DMS 273 (cell line): Measurements from ENCODE around the gene EFNA3.

Experiments used
- DNase-seq: peaks from one replicate; lab custom pipeline; 2025; ENCODE audit not compliant: unreplicated experiment; lab: John Stamatoyannopoulos, UW

EFNA3 gene

DNA sequence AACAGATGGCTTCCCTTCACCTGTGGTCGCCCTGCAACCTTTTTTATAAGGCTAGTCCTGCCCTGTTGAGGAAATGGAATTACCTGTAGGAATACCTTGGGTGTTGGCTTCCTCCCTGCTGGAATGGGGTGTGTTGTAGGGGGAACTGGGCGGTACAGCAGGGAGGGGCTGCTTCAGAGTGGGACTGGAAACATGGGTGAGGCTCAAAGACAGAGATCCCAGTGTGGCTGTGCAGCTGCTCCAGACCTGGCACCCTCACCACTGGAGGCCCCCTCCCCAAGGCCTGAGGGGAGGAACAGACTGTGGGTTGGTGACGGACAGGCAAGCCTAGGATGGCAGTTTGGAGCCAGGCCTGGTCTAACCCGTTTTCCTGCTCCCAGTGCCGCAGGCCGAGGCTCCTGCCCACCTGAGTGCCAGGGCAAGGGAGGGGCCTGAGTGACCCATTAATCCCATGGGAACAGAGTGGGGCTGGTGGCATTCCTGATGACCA lies 4.5 kb downstream of the EFNA3 start:
- no peak for DNase-seq

DNA sequence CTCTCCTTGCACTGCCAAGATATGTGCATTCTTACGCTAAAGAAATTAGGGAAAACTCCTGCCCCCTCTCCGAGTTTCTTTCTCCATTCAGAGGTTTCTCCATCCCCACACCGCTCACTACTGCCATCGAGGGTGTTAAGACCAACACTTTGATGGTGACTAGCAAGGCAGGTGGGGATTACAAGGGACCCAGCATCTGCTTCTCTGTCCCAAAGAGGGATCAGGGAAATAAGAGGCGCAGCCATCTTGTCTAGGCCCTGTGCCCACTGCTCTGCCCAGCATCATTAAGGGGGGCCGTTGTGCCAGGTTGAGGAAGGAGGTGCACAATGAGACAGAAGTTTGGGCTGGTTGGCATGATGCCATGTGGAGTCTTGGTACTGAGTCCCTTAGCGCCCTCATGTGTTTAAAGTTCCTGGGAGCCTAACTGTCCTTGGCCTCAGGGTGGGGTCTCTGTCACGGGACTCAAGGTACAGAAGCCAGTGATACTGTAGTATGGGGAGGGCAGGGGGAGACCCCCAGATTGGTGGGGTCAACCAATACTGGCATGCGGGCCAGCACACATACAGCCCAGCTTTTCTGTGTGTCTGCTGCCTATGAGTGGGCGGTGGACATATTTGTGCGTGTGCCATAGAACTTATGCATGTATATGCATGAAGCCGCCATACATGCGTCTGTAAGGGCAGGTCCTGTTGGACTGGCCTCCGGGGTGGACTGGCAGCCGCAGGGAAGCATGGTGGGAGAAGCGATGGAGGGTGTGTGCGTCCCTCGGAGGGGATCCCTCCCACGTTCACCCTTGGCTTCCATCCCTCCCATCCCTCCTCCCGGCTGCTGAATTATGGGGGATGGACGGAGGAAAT lies 5.5 kb downstream of the EFNA3 start:
- peak; percentile 88 for DNase-seq

DNA sequence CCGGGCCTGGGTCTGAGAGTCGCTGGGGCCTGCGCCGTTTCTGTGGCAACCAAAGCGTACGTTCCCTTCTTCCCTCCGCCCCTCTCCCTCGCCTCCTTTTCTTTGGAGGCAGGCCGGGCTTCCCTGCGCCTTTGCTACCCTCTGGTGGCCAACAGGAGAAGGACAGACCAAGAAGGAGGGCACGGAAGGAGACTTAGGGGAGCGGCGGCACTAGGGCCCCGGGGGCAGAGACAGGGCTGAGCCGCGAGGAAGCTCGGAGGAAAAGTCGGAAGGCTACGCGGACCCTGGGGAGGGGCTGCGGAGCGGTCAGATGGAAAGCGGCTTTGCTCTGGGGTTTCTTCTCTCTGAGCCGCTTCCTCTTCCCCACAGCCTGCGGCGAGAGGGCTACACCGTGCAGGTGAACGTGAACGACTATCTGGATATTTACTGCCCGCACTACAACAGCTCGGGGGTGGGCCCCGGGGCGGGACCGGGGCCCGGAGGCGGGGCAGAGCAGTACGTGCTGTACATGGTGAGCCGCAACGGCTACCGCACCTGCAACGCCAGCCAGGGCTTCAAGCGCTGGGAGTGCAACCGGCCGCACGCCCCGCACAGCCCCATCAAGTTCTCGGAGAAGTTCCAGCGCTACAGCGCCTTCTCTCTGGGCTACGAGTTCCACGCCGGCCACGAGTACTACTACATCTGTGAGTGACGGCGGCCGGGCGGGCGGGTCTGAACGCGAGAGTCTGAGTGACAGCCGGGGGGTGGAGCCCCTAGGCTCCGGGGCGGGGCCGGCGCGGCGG lies 6.3 kb downstream of the EFNA3 start:
- DNase-seq = peak; percentile 98

DNA sequence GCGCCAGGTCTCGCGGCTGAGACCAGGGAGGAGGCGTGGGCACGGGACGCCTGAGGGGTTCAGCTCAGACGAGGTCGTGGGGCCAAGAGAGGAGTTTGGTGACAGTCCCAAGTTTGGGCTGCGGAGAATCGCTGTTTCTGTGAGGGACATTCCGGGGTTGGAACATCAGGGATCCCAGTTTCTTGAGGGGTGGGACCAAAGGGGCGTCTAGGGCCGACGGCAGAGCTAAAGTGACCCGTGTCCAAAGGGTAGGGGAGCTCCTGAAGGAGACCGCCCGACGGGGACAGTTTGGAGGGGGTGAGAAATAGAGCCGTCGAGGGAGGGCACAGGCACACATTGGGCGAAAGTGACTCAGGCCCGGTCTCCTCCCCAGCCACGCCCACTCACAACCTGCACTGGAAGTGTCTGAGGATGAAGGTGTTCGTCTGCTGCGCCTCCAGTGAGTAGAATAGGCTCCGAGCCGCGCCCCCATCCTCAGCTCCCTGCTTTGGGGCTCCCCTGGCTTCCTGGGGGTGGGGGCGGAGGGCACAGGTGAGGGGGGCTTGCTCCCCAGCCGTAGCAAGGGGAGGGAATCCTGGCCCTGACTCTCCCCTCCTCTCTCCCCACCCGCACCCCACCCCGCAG lies 7.0 kb downstream of the EFNA3 start:
- peak; percentile 66 for DNase-seq

DNA sequence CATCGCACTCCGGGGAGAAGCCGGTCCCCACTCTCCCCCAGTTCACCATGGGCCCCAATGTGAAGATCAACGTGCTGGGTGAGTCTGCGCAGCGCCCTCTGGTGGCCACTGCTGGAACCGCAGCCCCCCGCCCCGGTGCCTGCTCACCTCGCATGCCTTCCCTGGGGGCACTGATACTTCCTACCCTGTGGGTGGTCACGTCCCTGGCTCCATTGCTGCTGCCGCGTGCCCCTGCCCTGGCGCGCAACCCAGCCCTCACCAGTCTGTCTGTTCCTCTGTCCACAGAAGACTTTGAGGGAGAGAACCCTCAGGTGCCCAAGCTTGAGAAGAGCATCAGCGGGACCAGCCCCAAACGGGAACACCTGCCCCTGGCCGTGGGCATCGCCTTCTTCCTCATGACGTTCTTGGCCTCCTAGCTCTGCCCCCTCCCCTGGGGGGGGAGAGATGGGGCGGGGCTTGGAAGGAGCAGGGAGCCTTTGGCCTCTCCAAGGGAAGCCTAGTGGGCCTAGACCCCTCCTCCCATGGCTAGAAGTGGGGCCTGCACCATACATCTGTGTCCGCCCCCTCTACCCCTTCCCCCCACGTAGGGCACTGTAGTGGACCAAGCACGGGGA lies 7.6 kb downstream of the EFNA3 start:
- DNase-seq = peak; percentile 84

DNA sequence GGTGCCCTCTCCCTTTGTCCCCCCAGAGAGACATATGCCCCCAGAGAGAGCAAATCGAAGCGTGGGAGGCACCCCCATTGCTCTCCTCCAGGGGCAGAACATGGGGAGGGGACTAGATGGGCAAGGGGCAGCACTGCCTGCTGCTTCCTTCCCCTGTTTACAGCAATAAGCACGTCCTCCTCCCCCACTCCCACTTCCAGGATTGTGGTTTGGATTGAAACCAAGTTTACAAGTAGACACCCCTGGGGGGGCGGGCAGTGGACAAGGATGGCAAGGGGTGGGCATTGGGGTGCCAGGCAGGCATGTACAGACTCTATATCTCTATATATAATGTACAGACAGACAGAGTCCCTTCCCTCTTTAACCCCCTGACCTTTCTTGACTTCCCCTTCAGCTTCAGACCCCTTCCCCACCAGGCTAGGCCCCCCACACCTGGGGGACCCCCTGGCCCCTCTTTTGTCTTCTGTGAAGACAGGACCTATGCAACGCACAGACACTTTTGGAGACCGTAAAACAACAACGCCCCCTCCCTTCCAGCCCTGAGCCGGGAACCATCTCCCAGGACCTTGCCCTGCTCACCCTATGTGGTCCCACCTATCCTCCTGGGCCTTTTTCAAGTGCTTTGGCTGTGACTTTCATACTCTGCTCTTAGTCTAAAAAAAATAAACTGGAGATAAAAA lies 8.4 kb downstream of the EFNA3 start:
- no peak for DNase-seq

DNA sequence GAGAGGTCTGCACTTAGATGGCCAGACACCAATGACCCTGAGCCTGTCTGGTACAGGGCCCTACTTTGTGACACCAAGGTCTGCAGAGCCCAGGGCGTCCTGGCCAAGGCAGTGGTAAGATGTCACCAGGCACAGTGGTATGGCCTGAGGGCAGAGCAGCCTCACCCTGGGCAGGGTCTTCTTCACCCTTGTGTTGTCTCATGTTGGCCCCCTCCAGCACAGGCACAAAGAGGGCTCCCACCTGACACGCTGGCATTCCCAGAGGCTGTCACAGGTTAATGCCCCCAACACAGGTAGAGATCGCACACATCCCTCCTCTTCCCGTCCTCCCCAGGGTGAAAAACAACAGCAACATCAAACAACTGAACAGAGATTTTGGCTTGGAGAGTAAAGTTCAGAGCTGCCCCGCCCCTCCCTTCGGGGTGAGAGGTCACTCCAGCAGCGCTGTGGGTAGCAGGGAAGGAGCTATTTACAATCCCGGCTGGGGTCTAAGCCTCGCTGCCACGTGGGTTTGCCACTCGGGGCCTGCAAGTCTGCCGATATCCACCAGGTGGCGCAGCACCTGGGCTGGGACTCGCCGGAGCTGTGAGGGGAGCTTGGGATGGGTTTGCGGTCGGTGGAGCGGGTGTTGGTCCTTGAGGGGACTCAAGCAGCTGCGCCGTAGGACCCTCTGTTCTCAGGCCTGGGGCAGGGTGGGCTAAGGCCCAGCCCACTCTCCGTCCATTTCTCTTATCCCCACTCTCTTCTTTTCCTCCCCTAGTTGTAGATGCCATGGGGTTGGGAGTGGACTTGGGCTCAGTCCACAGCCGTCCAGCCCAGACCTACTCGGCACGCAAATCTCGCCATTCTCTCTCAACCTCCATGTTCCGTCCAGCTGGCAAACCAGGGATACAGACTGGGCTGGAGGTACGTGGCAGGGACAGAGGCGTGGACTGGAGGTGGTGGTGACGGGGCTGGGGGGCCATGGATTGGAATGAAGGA lies 12.7 kb downstream of the EFNA3 start:
- peak; percentile 95 for DNase-seq

DNA sequence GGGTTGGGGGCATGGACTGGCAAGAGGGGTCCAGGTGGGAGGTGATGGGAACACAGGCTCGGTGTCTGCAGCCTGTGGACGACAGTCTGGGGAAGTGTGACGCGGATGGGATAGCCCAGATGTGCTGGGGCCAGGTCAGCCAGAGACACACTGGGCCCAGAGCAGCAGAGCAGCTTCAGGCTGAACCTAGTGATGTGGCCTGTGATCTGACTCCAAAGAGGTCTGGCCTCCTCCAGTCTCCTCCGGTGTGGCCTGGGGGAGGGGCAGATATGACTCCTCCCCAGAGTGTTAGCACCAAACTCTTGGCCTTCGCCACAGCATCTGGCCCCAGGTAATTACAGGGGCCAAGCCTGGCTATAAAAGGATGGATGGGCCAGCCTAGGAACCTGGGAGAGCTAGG lies 13.5 kb downstream of the EFNA3 start:
- DNase-seq = no peak

DNA sequence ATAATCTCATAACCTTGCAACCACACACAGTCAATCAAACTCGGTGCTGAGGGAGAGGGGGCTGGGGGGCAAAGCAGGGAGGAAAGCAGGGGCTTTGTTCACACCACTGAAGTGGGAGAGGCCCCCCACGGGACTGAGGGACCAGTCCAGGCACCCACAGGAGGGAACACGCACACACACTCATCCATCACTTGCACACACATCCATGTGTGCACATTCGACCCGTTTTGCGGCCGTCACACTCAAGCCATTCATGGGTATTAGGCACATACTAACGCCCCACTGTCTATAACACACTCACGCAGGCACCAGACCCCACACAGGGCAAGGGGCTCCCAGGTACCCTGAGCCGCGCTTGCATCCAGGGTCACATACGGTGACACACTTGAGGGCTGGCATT lies 14.0 kb downstream of the EFNA3 start:
- DNase-seq = no peak

DNA sequence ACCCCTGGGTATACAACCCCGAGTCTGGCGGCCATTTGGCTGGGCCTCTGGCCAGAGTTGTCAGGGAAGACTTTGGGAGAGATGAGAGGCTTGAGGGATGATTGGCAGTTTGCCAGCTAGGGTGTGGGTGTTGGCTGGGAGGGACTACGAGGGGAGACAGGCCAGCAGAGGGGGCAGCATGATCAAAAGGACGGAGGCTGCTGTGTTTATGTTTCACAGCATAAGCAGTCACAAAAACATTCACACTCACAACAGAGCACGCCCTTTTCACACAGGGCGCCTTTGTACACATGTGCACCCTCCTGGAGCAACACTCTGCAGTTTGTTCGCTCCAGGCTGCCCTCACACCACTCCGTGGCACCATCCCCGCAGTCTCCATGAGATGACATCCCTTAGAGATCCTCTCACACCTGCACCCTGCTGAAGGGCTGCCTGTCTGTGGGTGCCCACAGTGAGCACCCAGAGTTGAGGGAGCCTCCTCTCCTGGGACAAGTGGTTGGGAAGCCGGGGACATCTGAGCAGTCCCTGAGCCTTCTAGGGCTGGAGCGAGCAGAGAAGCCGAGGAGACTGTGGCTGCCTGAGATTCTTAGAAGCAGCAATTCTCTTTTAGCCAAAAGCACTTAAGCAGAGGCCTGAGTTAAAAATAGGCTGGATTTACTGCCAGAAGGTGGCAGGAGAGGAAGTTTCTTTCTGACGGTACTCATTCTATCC lies 15.4 kb downstream of the EFNA3 start:
- DNase-seq = peak; percentile 94

DNA sequence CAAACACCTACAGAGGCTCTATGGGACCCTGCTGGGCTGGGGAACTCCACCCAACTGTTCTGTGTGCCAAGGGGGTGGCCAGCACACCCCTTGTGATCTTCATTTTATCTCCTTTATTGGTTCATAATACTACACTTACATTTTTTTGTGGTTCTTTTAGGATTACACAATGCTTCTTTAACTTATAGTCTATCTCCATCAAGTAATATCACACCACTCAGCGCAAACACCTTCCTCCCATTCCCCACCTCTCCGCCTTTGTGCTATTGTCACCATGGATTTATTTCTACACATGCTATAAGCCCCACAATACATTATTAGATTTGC lies 15.9 kb downstream of the EFNA3 start:
- DNase-seq = no peak

DNA sequence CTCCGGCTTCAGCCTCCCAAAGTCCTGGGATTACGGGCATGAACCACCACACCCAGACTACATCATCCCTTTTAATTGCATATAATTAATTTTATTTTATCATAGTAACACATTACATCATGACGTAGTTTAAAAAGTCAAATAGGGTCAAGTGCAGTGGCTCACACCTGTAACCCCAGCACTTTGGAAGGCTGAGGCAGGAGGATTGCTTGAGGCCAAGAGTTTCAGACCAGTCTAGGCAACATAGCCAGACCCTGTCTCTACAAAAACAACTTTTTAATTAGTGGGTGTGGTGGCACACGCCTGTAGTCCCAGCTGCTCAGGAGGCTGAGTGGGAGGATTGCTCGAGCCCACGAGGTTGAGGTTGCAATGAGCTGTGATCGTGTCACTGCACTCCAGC lies 20.7 kb downstream of the EFNA3 start:
- no peak for DNase-seq

DNA sequence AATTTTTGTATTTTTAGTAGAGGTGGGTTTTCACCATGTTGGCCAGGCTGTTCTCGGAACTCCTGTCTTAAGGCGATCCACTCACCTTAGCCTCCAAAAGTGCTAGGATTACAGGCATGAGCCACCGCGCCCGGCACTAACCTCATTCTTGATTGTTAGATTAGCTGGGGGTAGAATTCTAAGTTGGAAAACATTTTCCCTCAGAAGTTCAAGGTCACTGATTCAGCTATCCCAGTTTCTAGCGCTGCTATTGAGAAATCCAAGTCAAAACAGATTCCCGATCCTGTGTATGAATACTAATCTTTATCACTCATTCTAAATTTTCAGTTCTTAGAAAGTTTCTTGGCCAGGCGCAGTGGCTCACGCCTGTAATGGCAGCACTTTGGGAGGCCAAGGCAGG lies 24.7 kb downstream of the EFNA3 start:
- no peak for DNase-seq

DNA sequence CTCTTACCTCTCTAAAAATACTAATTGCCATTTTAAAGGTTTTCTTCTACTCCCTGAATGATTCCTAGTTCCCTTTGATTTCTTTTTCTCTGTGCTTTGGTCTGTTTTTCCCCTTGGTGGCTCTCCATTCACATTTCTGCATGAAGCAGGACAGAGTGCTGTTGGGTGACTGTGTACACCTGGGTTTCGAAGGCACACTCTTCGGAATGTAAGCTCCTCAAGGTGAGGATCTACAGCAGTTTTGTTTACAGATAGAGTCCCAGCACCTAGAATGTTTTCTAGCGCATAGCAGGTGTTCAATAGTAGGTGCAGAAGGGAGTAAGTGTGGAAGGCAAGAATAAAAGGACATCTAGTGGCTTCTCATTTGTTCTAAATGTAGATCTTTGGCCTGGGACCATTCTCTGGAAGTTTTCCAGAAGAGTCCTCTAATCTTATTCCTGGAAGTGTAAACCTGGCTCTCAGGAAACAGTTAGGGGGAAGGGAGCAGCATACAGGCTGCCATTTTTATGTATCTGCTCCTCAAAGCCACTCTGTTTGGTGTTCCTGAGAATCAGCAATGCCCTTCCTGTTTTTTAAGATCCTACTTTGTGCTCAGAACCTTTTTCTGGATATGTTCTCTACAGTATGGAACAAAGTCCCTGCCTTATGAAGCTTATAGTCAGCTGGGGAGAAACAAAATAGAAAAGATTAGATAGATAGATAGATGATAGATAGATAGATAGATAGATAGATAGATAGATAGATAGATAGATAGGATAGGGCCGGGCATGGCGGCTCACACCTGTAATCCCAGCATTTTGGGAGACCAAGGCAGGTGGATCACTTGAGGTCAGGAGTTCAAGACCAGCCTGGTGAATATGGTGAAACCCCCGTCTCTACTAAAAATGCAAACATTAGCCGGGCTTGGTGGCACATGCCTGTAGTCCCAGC lies 26.2 kb downstream of the EFNA3 start:
- DNase-seq = no peak

DNA sequence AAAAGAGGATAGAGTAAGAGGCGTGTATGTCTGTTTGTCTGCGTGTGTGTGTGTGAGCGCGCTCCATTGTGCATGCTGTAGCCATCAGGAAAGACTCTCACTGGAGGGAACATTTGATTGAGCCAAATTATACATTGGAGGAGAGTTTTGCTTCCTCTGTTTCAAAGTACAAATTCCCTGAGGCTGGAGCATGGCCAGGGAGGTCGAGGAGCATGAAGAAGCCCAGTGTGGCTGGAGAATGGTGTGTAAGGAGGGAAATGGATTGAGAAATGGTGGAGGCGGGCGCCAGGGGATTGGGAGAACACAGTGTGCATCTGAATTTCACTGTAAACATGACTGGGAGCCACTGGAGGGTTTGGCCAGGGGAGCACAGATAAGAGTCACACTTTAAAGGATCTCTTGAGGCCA lies 27.0 kb downstream of the EFNA3 start:
- no peak for DNase-seq

DNA sequence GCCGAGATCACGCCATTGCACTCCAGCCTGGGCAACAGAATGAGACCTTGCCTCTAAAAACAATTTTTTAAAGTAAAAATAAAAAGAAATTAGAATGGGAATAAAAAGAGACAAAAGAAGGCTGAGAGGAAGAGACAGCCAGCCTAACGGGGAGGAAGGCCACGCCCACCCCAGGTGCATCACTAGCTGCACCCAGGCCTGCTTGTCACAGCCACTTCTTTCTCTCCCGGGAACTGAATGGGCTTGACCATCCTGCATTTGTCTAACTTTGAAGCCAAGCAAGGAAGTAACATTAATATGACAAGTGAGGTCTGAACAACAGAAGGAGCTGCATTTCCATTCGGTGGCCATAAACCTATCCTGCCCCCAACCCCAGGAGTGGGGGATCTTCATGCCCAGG lies 28.2 kb downstream of the EFNA3 start:
- DNase-seq = no peak

DNA sequence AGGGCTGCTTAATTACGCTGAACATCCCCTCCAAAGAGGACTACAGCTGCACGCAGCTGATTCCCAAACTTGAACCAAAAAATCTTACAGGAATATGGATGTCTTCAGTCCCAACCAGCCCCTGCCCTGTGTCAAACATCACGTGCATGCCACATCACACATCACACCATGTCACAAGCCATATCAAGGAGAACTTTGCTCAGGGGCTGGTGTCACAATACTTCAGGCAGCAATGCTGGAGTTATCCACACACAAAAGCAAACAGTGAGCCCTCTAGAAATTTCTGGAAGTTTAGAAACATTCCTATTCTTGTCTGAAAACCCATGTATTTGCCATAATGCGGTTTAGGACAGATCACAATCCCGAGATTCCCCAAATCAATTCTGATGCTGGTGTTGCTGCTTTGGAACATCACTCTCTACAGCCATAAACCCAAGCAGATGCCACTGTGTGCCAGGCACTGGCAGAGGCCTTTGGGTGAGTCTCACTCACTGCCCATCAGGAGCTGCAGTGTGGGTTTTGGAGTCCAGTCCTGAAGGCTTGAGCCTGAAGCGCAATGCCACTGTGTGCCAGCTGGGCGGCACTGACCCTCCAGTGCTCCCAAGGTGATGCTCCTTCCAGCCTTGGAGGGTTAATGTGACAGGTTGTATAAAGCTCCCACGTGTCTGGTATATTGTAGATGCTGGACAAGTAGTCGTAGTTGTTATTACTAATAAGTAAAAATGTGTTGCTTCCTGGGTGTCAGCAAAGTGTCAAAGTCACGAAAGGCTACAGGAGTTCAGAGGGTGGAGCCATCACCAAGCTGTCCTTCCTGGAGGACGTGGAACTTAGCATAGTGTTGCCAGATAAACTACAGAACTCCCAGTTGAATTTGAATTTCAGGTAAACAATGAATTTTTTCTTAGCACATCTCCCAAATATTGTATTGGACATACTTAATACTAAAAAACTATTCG lies 28.9 kb downstream of the EFNA3 start:
- no peak for DNase-seq
